PC-9 (cell line): ENCODE results near the gene LRP1B.

Experiments
- EZH2 ChIP-seq: fragments of 200-600 bp; sonication (generic); IDR thresholded peaks from 2 replicates; pipeline ENCODE4 v1.8.0; 2017; ENCODE audit warnings: antibody characterized with exemption, low read depth
- TF ChIP-seq, protein P1 (sequence below): fragments of 200-600 bp; sonication (generic); conservative IDR thresholded peaks from 2 replicates; pipeline ENCODE4 v1.6.1; 2017; ENCODE audit warnings: mixed run types, antibody characterized with exemption, mild to moderate bottlenecking, moderate library complexity

DNA sequence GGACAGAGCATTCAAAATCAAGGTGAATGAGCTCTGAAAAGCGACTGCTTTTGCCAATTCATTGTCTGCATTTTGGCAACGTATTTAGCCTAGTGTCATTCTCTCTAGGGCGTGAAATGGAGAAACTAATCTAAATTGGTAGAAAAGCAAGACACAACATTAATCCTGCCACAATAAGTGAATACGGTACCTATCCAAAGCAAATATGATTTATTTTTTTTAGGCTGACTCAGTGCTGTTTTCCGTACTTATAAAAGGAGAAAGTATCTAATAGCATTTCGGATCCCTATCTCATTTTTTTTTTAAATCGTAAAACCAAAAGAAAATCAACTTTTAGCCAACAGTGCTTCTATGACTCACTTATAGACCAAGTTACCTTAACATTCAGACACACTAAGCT is 672.5 kb downstream of the LRP1B start:
- TF ChIP-seq, protein P1, sequence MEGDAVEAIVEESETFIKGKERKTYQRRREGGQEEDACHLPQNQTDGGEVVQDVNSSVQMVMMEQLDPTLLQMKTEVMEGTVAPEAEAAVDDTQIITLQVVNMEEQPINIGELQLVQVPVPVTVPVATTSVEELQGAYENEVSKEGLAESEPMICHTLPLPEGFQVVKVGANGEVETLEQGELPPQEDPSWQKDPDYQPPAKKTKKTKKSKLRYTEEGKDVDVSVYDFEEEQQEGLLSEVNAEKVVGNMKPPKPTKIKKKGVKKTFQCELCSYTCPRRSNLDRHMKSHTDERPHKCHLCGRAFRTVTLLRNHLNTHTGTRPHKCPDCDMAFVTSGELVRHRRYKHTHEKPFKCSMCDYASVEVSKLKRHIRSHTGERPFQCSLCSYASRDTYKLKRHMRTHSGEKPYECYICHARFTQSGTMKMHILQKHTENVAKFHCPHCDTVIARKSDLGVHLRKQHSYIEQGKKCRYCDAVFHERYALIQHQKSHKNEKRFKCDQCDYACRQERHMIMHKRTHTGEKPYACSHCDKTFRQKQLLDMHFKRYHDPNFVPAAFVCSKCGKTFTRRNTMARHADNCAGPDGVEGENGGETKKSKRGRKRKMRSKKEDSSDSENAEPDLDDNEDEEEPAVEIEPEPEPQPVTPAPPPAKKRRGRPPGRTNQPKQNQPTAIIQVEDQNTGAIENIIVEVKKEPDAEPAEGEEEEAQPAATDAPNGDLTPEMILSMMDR: no peak
- TF ChIP-seq EZH2: no peak
